B cell (primary cell): Measurements from ENCODE around the gene EXD2.

Experiments
- CTCF ChIP-seq: fragments of 200-600 bp; IDR thresholded peaks from one replicate; pipeline ENCODE4 v1.8.0; 2022; ENCODE audit warnings: antibody characterized with exemption, mild to moderate bottlenecking
- EZH2 ChIP-seq: IDR thresholded peaks from 2 replicates; pipeline ENCODE4 v1.6.1; 2012; ENCODE audit warnings: borderline replicate concordance, low read depth, mild to moderate bottlenecking, moderate library complexity, low read length; ENCODE audit not compliant: insufficient read depth, poor library complexity, severe bottlenecking

GRCh38 chr14:69224946-69225345, 33.6 kb downstream of the EXD2 start:
- no peak for TF ChIP-seq CTCF
- TF ChIP-seq EZH2, result no peak
